GM13977 (cell line): Measurements from ENCODE around the gene SMARCC1.

Experiments used
- DNase-seq: peaks from one replicate; pipeline ENCODE4 v3.0.0; 2012; ENCODE audit warnings: low spot score
- in situ Hi-C: fragments of 300-500 bp; cut with MboI; formaldehyde crosslinking; loops from one replicate; pipeline ENCODE4 v1.12.0; 2022; ENCODE audit warnings: low sequenced_read_pairs, low pct_unique_long_range_greater_than_20kb, mixed read lengths, inconsistent platforms; ENCODE audit not compliant: unreplicated experiment
- TF ChIP-seq, protein P1 (sequence below): IDR thresholded peaks from 2 replicates; pipeline ENCODE4 v1.5.1; 2012; ENCODE audit warnings: mild to moderate bottlenecking, control low read depth; ENCODE audit not compliant: insufficient read depth; ENCODE audit errors: extremely low read depth, missing control alignments

Gene SMARCC1

DNA sequence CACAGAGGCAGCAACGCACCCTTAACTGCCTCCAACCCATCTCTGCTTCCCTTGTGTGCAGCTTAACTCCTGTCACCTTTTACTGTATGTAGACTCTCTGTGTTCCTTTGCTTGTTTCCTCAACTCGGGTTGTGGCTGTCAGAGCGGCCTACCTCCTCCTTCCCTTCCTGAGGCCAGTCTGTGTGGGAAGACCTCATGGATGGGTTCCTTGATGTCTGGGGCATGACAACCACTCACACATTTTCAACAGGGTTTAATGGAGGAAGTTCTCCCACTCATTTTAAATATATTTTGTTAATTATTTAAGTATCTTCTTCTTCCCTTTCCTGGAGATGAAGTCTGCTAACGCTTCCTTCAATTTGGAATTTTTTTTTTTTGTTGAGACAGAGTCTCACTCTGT, 201.2 kb downstream of the SMARCC1 start:
- DNase-seq, result no peak
- TF ChIP-seq, protein P1, sequence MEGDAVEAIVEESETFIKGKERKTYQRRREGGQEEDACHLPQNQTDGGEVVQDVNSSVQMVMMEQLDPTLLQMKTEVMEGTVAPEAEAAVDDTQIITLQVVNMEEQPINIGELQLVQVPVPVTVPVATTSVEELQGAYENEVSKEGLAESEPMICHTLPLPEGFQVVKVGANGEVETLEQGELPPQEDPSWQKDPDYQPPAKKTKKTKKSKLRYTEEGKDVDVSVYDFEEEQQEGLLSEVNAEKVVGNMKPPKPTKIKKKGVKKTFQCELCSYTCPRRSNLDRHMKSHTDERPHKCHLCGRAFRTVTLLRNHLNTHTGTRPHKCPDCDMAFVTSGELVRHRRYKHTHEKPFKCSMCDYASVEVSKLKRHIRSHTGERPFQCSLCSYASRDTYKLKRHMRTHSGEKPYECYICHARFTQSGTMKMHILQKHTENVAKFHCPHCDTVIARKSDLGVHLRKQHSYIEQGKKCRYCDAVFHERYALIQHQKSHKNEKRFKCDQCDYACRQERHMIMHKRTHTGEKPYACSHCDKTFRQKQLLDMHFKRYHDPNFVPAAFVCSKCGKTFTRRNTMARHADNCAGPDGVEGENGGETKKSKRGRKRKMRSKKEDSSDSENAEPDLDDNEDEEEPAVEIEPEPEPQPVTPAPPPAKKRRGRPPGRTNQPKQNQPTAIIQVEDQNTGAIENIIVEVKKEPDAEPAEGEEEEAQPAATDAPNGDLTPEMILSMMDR, result no peak
- in situ Hi-C loops, result no loop called here

GRCh38 chr3:47579875-47580274, 201.8 kb downstream of the SMARCC1 start:
- TF ChIP-seq, protein P1, result no peak
- DNase-seq, result no peak
- in situ Hi-C loops, result no loop called here

DNA sequence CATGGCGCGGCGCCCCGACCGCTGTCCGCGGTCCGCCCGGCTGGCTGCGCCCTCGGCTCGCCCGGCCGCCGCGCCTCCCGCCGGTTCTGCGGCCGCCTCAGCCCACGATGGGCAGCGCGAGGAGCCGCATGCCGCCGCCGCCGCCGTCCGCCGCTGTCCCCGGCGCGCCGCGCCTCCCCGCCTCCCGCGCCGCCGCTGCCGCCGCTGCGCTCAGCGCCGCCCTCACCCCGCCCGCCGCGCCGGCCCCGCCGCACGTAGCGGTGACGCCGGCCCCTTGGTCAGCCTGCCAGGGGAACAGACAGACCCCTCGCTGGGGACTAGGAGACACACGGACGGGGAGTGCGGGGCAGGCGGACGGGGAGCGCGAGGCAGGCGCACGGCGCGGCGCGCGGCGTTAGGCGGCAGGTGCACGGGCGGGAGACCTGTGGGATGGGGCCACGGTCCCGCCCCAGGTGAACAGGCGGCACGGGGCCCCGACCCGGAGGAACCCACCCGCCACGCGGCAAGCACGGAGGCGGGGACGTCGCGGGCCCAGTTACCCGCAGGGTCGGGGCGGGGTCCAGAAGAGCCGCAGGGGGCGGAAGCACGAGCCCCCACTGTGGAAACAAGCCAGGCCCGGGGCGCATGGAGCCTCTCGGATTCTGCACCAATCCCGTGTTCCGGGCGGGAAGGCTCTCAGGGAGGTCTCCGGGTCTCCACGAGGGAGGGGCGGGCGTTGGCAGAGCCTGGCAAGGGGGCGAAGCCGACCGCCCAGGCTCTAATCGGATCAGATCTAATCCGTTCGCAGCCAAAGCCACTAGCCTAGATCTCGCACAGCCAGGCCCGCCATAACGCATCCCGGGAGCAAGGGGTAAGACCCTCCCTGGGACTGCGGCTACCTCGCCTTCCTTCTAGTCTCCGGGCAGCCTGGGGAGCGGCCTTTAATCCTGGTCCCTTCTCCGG, 202.7 kb downstream of the SMARCC1 start, which contains the start of gene CSPG5:
TSS of gene CSPG5 (minus strand) at position 175 of the 942 bp plus-strand sequence. CDS start at position 3, 172 bp downstream.
- DNase-seq, result peak; percentile 76
- in situ Hi-C loops, result no loop called here
- TF ChIP-seq, protein P1, result no peak

GRCh38 chr3:47578119-47578632, 203.5 kb downstream of the SMARCC1 start:
- TF ChIP-seq, protein P1, result no peak
- DNase-seq, result peak; percentile 89
- in situ Hi-C loops, result no loop called here

DNA sequence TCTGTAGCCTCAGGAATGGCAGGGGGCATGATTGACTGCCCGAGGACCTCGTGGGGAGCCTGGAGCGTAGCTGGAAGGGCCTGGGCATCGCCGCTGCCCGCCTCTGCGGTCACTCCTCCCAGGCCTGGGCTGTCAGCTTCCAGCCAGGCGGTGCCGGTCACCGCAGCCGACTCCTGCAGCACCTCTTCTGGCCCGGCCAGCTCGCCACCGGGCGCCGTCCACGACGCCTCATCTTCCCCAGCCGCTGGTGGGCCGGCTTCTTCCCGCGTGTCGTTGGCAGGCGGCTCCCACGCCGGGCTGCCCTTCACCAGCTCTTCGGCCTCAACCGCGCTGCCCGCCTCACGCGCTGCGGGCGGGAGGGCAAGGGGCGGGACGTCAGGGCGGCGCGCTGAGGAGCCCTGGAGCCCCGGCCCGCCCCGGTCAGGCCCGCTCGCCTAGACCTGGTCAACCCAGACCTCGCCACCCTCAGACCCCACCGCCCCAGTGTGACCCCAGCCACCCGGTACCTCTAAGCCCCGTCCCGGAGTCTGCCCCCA, 204.0 kb downstream of the SMARCC1 start:
- TF ChIP-seq, protein P1, result no peak
- DNase-seq, result no peak
- in situ Hi-C loops, result no loop called here

- in situ Hi-C loops, result no loop called here
- DNase-seq, result no peak
- TF ChIP-seq, protein P1, result no peak
Observed at GRCh38 chr3:47573190-47574172, 208.2 kb downstream of the SMARCC1 start.
